Mesenchymal stem cell (in vitro differentiated cells and primary cell): ENCODE results near the gene ANKS1B.
A peak's percentile ranks its signal among the peaks of the same experiment; 100 is the strongest.

Experiments used
- DNase-seq: peaks from one replicate; pipeline ENCODE4 v3.0.0-alpha.2; 2013
- H2AFZ ChIP-seq: one replicate; pipeline ENCODE4 v1.6.1; 2013; ENCODE audit warnings: low read depth, mild to moderate bottlenecking, control low read depth, inconsistent platforms, low read length, moderate library complexity
- H2AK5ac ChIP-seq: 2 replicates; pipeline ENCODE4 v1.6.1; 2013; ENCODE audit warnings: low read length, moderate library complexity, mild to moderate bottlenecking, inconsistent platforms; ENCODE audit not compliant: severe bottlenecking
- H2BK120ac ChIP-seq: one replicate; pipeline ENCODE4 v1.6.1; 2013; ENCODE audit warnings: low read depth, mild to moderate bottlenecking, inconsistent platforms, low read length, moderate library complexity
- H2BK12ac ChIP-seq, 2 experiments: one replicate each; pipeline ENCODE4 v1.6.1; 2013; ENCODE audit warnings: inconsistent platforms in 2 of 2, low read length in 2 of 2, mild to moderate bottlenecking in 2 of 2, moderate library complexity in 2 of 2, control low read depth in 1 of 2
- H2BK15ac ChIP-seq: one replicate; pipeline ENCODE4 v1.6.1; 2013; ENCODE audit warnings: mild to moderate bottlenecking, low read depth, inconsistent platforms; ENCODE audit not compliant: poor library complexity, severe bottlenecking
- H2BK5ac ChIP-seq: 2 replicates; pipeline ENCODE4 v1.6.1; 2013; ENCODE audit warnings: low read depth, mild to moderate bottlenecking, low read length, control low read depth, inconsistent platforms; ENCODE audit not compliant: poor library complexity, severe bottlenecking
- H3K14ac ChIP-seq, 2 experiments: one replicate each; pipeline ENCODE4 v1.6.1; 2013; ENCODE audit warnings: inconsistent platforms in 2 of 2, low read length in 2 of 2, control low read depth in 1 of 2, mild to moderate bottlenecking in 1 of 2, moderate library complexity in 1 of 2
- H3K18ac ChIP-seq, 2 experiments: one replicate each; pipeline ENCODE4 v1.6.1; 2013; ENCODE audit warnings: inconsistent platforms in 2 of 2, low read length in 2 of 2, control low read depth in 1 of 2, low read depth in 1 of 2, mild to moderate bottlenecking in 1 of 2
- H3K23ac ChIP-seq, 2 experiments: one replicate each; pipeline ENCODE4 v1.6.1; 2013; ENCODE audit warnings: inconsistent platforms in 2 of 2, low read length in 2 of 2, mild to moderate bottlenecking in 2 of 2, moderate library complexity in 2 of 2, control low read depth in 1 of 2
- H3K27ac ChIP-seq: 2 replicates; pipeline ENCODE4 v1.5.1; 2013; ENCODE audit warnings: mild to moderate bottlenecking, moderate library complexity, low read length, control low read depth, inconsistent platforms; ENCODE audit not compliant: poor library complexity, severe bottlenecking
- H3K27me3 ChIP-seq, 2 experiments: 2 replicates each; pipeline versions ENCODE4 v1.6.1 to v1.7.0; 2013; ENCODE audit warnings: low read length in 2 of 2, mild to moderate bottlenecking in 2 of 2, moderate library complexity in 2 of 2, control low read depth in 1 of 2, inconsistent platforms in 1 of 2; ENCODE audit not compliant: control insufficient read depth in 1 of 2, insufficient read depth in 1 of 2
- H3K36me3 ChIP-seq, 2 experiments: 2 replicates each; pipeline versions ENCODE4 v1.6.1 to v1.7.0; 2013; ENCODE audit warnings: low read length in 2 of 2, control low read depth in 1 of 2, inconsistent platforms in 1 of 2, low read depth in 1 of 2, mild to moderate bottlenecking in 1 of 2; ENCODE audit not compliant: insufficient read depth in 2 of 2, control insufficient read depth in 1 of 2
- H3K4ac ChIP-seq, 2 experiments: one replicate each; pipeline ENCODE4 v1.6.1; 2013; ENCODE audit warnings: inconsistent platforms in 2 of 2, low read length in 2 of 2, mild to moderate bottlenecking in 2 of 2, moderate library complexity in 2 of 2, control low read depth in 1 of 2, low read depth in 1 of 2
- H3K4me1 ChIP-seq: 2 replicates; pipeline ENCODE4 v1.6.1; 2013; ENCODE audit warnings: low read depth, low read length, control low read depth; ENCODE audit not compliant: control insufficient read depth, insufficient read depth
- H3K4me2 ChIP-seq: 2 replicates; pipeline ENCODE4 v1.6.1; 2013; ENCODE audit warnings: low read length, mild to moderate bottlenecking, inconsistent platforms; ENCODE audit not compliant: poor library complexity, severe bottlenecking
- H3K4me3 ChIP-seq, 2 experiments: 2 replicates each; pipeline versions ENCODE4 v1.5.1 to v1.7.0; 2013; ENCODE audit warnings: low read length in 2 of 2, mild to moderate bottlenecking in 2 of 2, control low read depth in 1 of 2, low read depth in 1 of 2; ENCODE audit not compliant: insufficient read depth in 1 of 2
- H3K79me1 ChIP-seq: replicated peaks from 2 replicates; pipeline ENCODE4 v1.6.1; 2013; ENCODE audit warnings: mild to moderate bottlenecking, control low read depth, low read length, inconsistent platforms; ENCODE audit not compliant: poor library complexity, severe bottlenecking
- H3K9ac ChIP-seq: 2 replicates; pipeline ENCODE4 v1.7.0; 2013; ENCODE audit warnings: mild to moderate bottlenecking, low read length, moderate library complexity
- H3K9me3 ChIP-seq: 2 replicates; pipeline ENCODE4 v1.7.0; 2013; ENCODE audit warnings: mild to moderate bottlenecking, low read length; ENCODE audit not compliant: control insufficient read depth
- H4K8ac ChIP-seq: one replicate; pipeline ENCODE4 v1.6.1; 2013; ENCODE audit warnings: inconsistent platforms, mild to moderate bottlenecking, low read length, moderate library complexity
- H4K91ac ChIP-seq: one replicate; pipeline ENCODE4 v1.6.1; 2013; ENCODE audit warnings: mild to moderate bottlenecking, low read length, inconsistent platforms
- WGBS: methylation state at CpG from one replicate; pipeline ENCODE4 v1.1.7; 2013; ENCODE audit warnings: mixed read lengths; 5-methylcytosine and 5-hydroxymethylcytosine counted together

The ANKS1B gene

DNA sequence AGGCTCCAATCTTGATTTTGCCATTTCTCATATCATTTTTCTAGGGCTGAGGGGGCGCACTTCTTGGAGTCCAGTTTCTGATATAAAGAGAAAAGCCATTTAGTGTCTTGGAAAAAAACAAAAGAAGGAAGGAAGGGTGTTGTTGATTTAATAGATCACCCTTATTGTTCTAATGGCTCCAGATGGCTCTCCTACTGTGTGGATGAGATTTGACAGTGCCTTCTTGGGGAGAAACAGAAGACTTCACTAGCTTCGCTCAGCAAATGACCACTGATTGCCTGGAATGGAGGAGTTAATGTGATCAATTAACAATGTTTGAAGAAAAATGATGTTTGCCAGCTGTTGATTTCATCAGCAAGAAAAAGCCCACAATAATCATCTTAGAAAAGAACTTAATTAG, 1123.5 kb downstream of the ANKS1B start:
- H3K27ac ChIP-seq, result no peak overlapping the region
- no peaks in the 10 kb centered on the region for H3K79me1 ChIP-seq
- H2BK120ac ChIP-seq, result no peak overlapping the region
- H2BK5ac ChIP-seq, result no peak overlapping the region
- H3K14ac ChIP-seq, result no peak overlapping the region
- peaks cover 4% of the 10 kb centered on the region for H3K4me1 ChIP-seq
- H3K4me3 ChIP-seq, result no peak overlapping the region
- no peak overlapping the region for H3K9ac ChIP-seq
- DNase-seq, result no peak
- no peak overlapping the region for H2BK12ac ChIP-seq
- no peak overlapping the region for H2AK5ac ChIP-seq
- no peak overlapping the region for H4K8ac ChIP-seq
- no peaks in the 10 kb centered on the region for H3K36me3 ChIP-seq
- no peak overlapping the region for H4K91ac ChIP-seq
- H2AFZ ChIP-seq, result no peak overlapping the region
- no peak overlapping the region for H3K4ac ChIP-seq
- H3K18ac ChIP-seq, result no peak overlapping the region
- no peak overlapping the region for H2BK15ac ChIP-seq
- no peaks in the 10 kb centered on the region for H3K27me3 ChIP-seq
- H3K23ac ChIP-seq, result no peak overlapping the region
- H3K9me3 ChIP-seq, result no peaks in the 10 kb centered on the region
- 49% methylated on average over 2 of the region's 2 CpGs for WGBS
- H3K4me2 ChIP-seq, result no peak overlapping the region

DNA sequence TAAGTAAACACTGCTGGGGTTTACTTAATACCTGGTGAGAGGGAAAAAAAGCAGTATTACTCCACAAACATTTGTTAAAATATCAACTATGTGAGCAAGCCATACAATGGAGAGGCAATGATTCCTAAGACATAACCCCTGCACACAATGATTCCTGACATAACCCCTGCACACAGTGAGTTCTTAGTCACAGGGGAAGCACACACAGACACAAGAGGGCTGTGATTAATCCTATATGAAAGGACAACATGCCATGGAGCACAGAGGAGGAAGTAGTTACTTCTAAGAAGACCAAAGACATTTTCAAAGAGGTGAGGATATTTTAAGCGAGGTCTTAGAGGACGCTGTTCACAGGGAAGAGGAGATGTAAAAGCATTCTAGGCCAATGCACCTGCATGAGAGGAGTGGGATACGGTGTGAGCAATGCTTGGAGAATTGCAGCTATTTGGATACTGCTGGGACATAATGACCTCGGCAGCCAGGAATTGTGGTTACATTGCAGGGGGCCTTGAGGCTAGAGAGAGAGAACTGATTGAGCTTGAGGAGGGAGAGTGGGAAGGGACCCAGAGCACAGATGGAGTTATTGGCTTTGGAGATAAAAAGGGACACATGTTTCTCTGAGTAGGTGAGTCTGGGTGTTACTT, 1127.7 kb downstream of the ANKS1B start:
- Histone ChIP-seq H3K4me1 (peaks cover 3% of the 10 kb centered on the region), H4K91ac (no peak overlapping the region), H2AFZ (no peak overlapping the region), H3K4me3 (no peak overlapping the region), H3K27ac (peak overlapping the region; percentile 85), H3K4ac (no peak overlapping the region), H3K23ac (no peak overlapping the region), H3K4me2 (peak overlapping the region; percentile 18), H3K14ac (no peak overlapping the region), H2BK12ac (no peak overlapping the region), H2BK5ac (no peak overlapping the region), H3K79me1 (no peaks in the 10 kb centered on the region), H3K9me3 (no peaks in the 10 kb centered on the region), H3K9ac (no peak overlapping the region), H3K27me3 (no peaks in the 10 kb centered on the region), H4K8ac (no peak overlapping the region), H3K36me3 (no peaks in the 10 kb centered on the region), H2AK5ac (no peak overlapping the region), H2BK120ac (no peak overlapping the region), H2BK15ac (no peak overlapping the region), H3K18ac (no peak overlapping the region)
- DNase-seq, result no peak
- 11% methylated on average over 4 of the region's 4 CpGs for WGBS

DNA sequence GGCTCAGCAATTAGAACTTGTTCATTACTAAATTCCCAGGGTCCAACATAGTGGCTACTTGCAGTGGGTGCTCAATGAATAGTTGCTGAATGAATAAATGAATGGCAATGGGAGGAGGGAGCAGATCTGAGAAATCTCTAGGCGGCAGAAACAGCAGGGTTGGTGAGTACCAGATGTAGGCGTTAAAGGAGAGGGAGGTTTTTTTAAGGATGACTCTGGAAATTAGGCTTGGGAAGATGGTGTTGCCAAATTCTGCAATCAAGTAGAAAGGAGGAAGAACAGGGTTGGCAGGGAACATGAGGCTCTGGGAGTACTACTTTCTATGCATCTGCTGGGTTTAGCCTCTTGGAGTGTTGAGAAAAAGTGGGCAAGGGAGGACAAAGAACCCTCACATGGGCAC, 1132.6 kb downstream of the ANKS1B start:
- H4K8ac ChIP-seq, result no peak overlapping the region
- H3K4me2 ChIP-seq, result no peak overlapping the region
- no peaks in the 10 kb centered on the region for H3K27me3 ChIP-seq
- H2BK5ac ChIP-seq, result no peak overlapping the region
- peaks cover 2% of the 10 kb centered on the region for H3K4me1 ChIP-seq
- no peak overlapping the region for H4K91ac ChIP-seq
- no peak overlapping the region for H2BK12ac ChIP-seq
- H3K18ac ChIP-seq, result no peak overlapping the region
- no peak overlapping the region for H2AK5ac ChIP-seq
- no peak overlapping the region for H2BK120ac ChIP-seq
- H2AFZ ChIP-seq, result no peak overlapping the region
- no peak for DNase-seq
- no peak overlapping the region for H3K4ac ChIP-seq
- no peaks in the 10 kb centered on the region for H3K9me3 ChIP-seq
- no peak overlapping the region for H3K23ac ChIP-seq
- H3K4me3 ChIP-seq, result no peak overlapping the region
- H2BK15ac ChIP-seq, result no peak overlapping the region
- no peaks in the 10 kb centered on the region for H3K79me1 ChIP-seq
- no peak overlapping the region for H3K14ac ChIP-seq
- WGBS, result 87% methylated on average over 2 of the region's 2 CpGs
- H3K27ac ChIP-seq, result no peak overlapping the region
- H3K9ac ChIP-seq, result no peak overlapping the region
- no peaks in the 10 kb centered on the region for H3K36me3 ChIP-seq

DNA sequence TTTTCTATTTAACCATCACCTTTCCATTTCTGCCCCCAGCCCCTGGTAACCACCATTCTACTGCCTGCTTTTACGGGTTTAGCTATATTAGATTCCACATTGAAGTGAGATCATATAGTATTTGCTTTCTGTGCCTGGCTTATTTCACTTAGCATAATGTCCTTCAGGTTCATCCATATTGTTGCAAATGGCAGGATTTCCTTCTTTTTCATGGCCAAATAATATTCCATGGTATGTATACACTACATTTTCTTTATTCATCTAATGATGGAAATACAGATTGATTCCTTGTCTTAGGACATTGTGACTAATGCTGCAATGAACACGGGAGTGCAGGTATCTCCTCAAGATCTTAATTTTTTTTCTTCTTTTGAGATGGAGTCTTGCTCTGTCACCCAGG, 1137.5 kb downstream of the ANKS1B start:
- Histone ChIP-seq H3K79me1 (no peaks in the 10 kb centered on the region), H3K9ac (no peak overlapping the region), H3K4ac (no peak overlapping the region), H2BK120ac (no peak overlapping the region), H4K91ac (no peak overlapping the region), H2BK12ac (no peak overlapping the region), H3K27ac (no peak overlapping the region), H2BK15ac (no peak overlapping the region), H3K9me3 (no peaks in the 10 kb centered on the region), H3K36me3 (no peaks in the 10 kb centered on the region), H3K18ac (no peak overlapping the region), H2AFZ (no peak overlapping the region), H3K27me3 (no peaks in the 10 kb centered on the region), H4K8ac (no peak overlapping the region), H2BK5ac (no peak overlapping the region), H3K4me1 (no peaks in the 10 kb centered on the region), H3K23ac (no peak overlapping the region), H3K4me3 (no peak overlapping the region), H3K4me2 (no peak overlapping the region), H2AK5ac (no peak overlapping the region), H3K14ac (no peak overlapping the region)
- no peak for DNase-seq
- WGBS, result 68% methylated on average over 1 of the region's 2 CpGs
